HCT116 (cell line): Measurements from ENCODE around the gene ZNF860. TPM values are rescaled to one million over a fixed set of nuclear protein-coding genes. Genes with fewer than 3 reads are reported as not detected.

Experiments used
- ATAC-seq: fragments of 200-7000 bp; cut with Tn5 transposase; 2 replicates; pipeline ENCODE4 v1.9.1; 2020; ENCODE audit warnings: mild to moderate bottlenecking, moderate library complexity
- BruUV-seq: library from RNA; stranded (reverse); fragments of 400-500 nt; replicated peaks from 2 replicates; lab custom pipeline; 2021; lab: Mats Ljungman, UMichigan
- CTCF ChIA-PET: fragments of 300-600 bp; sonication (Branson Sonifier 250); formaldehyde crosslinking; loops from one replicate; lab custom pipeline; 2021; ENCODE audit warnings: antibody characterized with exemption; lab: Charles Lee
- POLR2A ChIA-PET: fragments of 300-600, 350-600 bp; sonication (Branson Sonifier 250); formaldehyde crosslinking; loops from one replicate; lab custom pipeline; 2021; ENCODE audit warnings: antibody characterized with exemption; lab: Charles Lee
- RAD21 ChIA-PET, 2 experiments: fragments of 300-600 bp; sonication (Branson Sonifier 250); formaldehyde crosslinking; loops; one replicate each; lab custom pipeline; 2023; ENCODE audit warnings: low total read pairs in 2 of 2; ENCODE audit not compliant: uncharacterized antibody in 2 of 2, unreplicated experiment in 2 of 2, low non-redundant PET in 1 of 2; lab: Charles Lee
- DNase-seq: peaks from one replicate; pipeline ENCODE4 v3.0.0-alpha.2; 2010; ENCODE audit warnings: low read depth, low spot score
- H2AFZ ChIP-seq: fragments of 200-600 bp; shearing (Covaris generic), sonication (generic); 2 replicates; pipeline ENCODE4 v1.6.1; 2017; ENCODE audit warnings: low read depth, mixed run types, mixed read lengths, antibody characterized with exemption, low read length; ENCODE audit not compliant: poor library complexity, severe bottlenecking
- H3K27ac ChIP-seq: 2 replicates; pipeline ENCODE4 v1.5.1; 2012; ENCODE audit warnings: low read depth, low read length
- H3K27me3 ChIP-seq: fragments of 200-600 bp; sonication (generic); 2 replicates; pipeline ENCODE4 v1.6.1; 2016; ENCODE audit warnings: mixed run types, low read length, mixed read lengths; ENCODE audit not compliant: insufficient read depth
- H3K36me3 ChIP-seq, 2 experiments: fragments of 200-500 bp in 1 of 2; fragments of 200-600 bp in 1 of 2; sonication (Bioruptor generic) in 1 of 2; sonication (generic) in 1 of 2; 2 replicates each; pipeline versions ENCODE4 v1.5.1 to v1.6.1; 2014 to 2016; ENCODE audit warnings: low read length in 2 of 2, inconsistent platforms in 1 of 2, mixed read lengths in 1 of 2, mixed run types in 1 of 2; ENCODE audit not compliant: insufficient read depth in 2 of 2, control insufficient read depth in 1 of 2
- H3K4me1 ChIP-seq, 2 experiments: fragments of 200-600 bp in 1 of 2; sonication (generic) in 1 of 2; 2 replicates each; pipeline versions ENCODE4 v1.5.1 to v1.6.1; 2012 to 2017; ENCODE audit warnings: low read length in 2 of 2, inconsistent platforms in 1 of 2, mild to moderate bottlenecking in 1 of 2, mixed read lengths in 1 of 2, mixed run types in 1 of 2, moderate library complexity in 1 of 2; ENCODE audit not compliant: insufficient read depth in 2 of 2, control insufficient read depth in 1 of 2
- H3K4me2 ChIP-seq: fragments of 200-600 bp; sonication (generic); 2 replicates; pipeline ENCODE4 v1.6.1; 2017; ENCODE audit warnings: mixed run types, low read length, mixed read lengths
- H3K4me3 ChIP-seq, 2 experiments: fragments of 200-600 bp in 1 of 2; sonication (generic) in 1 of 2; replicated peaks in 1 of 2; 2 replicates each; pipeline ENCODE4 v1.5.1; 2011 to 2016; ENCODE audit warnings: low read length in 2 of 2, control low read depth in 1 of 2, low read depth in 1 of 2, mild to moderate bottlenecking in 1 of 2, mixed read lengths in 1 of 2, mixed run types in 1 of 2
- H3K79me2 ChIP-seq: fragments of 200-600 bp; sonication (generic); 2 replicates; pipeline ENCODE4 v1.6.1; 2017; ENCODE audit warnings: mild to moderate bottlenecking, mixed run types, low read length, moderate library complexity, mixed read lengths; ENCODE audit not compliant: insufficient read depth
- H3K9ac ChIP-seq: fragments of 200-600 bp; sonication (generic); 2 replicates; pipeline ENCODE4 v1.6.1; 2016; ENCODE audit warnings: low read length, mixed read lengths
- H3K9me2 ChIP-seq: fragments of 200-600 bp; sonication (generic), shearing (Covaris generic); 2 replicates; pipeline ENCODE4 v1.6.1; 2017; ENCODE audit warnings: mixed run types, mild to moderate bottlenecking, moderate library complexity; ENCODE audit not compliant: insufficient read depth
- H3K9me3 ChIP-seq, 2 experiments: fragments of 200-500 bp in 1 of 2; fragments of 200-600 bp in 1 of 2; sonication (Bioruptor generic) in 1 of 2; sonication (generic) in 1 of 2; 2 replicates each; pipeline ENCODE4 v1.6.1; 2014 to 2017; ENCODE audit warnings: low read length in 2 of 2, mixed read lengths in 2 of 2, inconsistent platforms in 1 of 2, low read depth in 1 of 2, mild to moderate bottlenecking in 1 of 2, mixed run types in 1 of 2, moderate library complexity in 1 of 2; ENCODE audit not compliant: control insufficient read depth in 1 of 2, insufficient read depth in 1 of 2
- H4K20me1 ChIP-seq: fragments of 200-600 bp; sonication (generic), shearing (Covaris generic); 2 replicates; pipeline ENCODE4 v1.6.1; 2017; ENCODE audit warnings: mixed run types, mild to moderate bottlenecking, moderate library complexity; ENCODE audit not compliant: insufficient read depth
- ATF3 ChIP-seq: IDR thresholded peaks from 2 replicates; pipeline ENCODE4 v1.6.1; 2012
- CBX3 ChIP-seq: IDR thresholded peaks from 2 replicates; pipeline ENCODE4 v1.6.1; 2012; ENCODE audit warnings: low read depth
- CTCF ChIP-seq, 3 experiments: fragments of 200-600 bp in 1 of 3; sonication (generic) in 1 of 3; IDR thresholded peaks in 2 of 3; conservative IDR thresholded peaks in 1 of 3; 2 replicates each; pipeline ENCODE4 v1.5.1; 2012 to 2017; ENCODE audit warnings: low read depth in 2 of 3, low read length in 2 of 3, antibody characterized with exemption in 1 of 3, borderline replicate concordance in 1 of 3, control low read depth in 1 of 3, mild to moderate bottlenecking in 1 of 3, mixed read lengths in 1 of 3, mixed run types in 1 of 3, moderate library complexity in 1 of 3; ENCODE audit not compliant: insufficient read depth in 1 of 3
- EZH2 ChIP-seq: fragments of 200-600 bp; sonication (generic); IDR thresholded peaks from 2 replicates; pipeline ENCODE4 v1.6.1; 2017; ENCODE audit warnings: antibody characterized with exemption, mixed run types
- EZH2phosphoT487 ChIP-seq: fragments of 200-600 bp; IDR thresholded peaks from 2 replicates; pipeline ENCODE4 v1.6.1; 2018; ENCODE audit warnings: antibody characterized with exemption, borderline replicate concordance
- JUND ChIP-seq: IDR thresholded peaks from 2 replicates; pipeline ENCODE4 v1.6.1; 2012
- MAX ChIP-seq: IDR thresholded peaks from 2 replicates; pipeline ENCODE4 v1.6.1; 2012
- POLR2AphosphoS5 ChIP-seq: IDR thresholded peaks from 2 replicates; pipeline ENCODE4 v1.6.1; 2011; ENCODE audit warnings: mild to moderate bottlenecking, low read depth, low read length, moderate library complexity
- RAD21 ChIP-seq: IDR thresholded peaks from 2 replicates; pipeline ENCODE4 v1.6.1; 2012; ENCODE audit warnings: low read depth, mild to moderate bottlenecking
- SIN3A ChIP-seq: IDR thresholded peaks from 2 replicates; pipeline ENCODE4 v1.6.1; 2012; ENCODE audit warnings: low read depth
- TCF7L2 ChIP-seq: IDR thresholded peaks from 2 replicates; pipeline ENCODE4 v1.7.0; 2011; ENCODE audit warnings: borderline replicate concordance, inconsistent platforms; ENCODE audit not compliant: insufficient read depth, insufficient read length; ENCODE audit errors: extremely low read depth
- ZFX ChIP-seq: fragments of 450-650 bp; IDR thresholded peaks from 2 replicates; pipeline ENCODE4 v1.6.1; 2017
- intact Hi-C: fragments of 100-400 bp; cut with micrococcal nuclease; formaldehyde crosslinking; loops from 2 replicates; pipeline ENCODE4 v1.10.0; 2022
- total RNA-seq: library from RNA; stranded (reverse); gene quantifications from one replicate; pipeline ENCODE4 v1.2.1, GENCODE V29; 2021; ENCODE audit not compliant: unreplicated experiment

ZNF860 gene
- total RNA-seq, 1 experiment from 2014 or later: 2.9 TPM

GRCh38 chr3:32004113-32004765, 22.7 kb downstream of the ZNF860 start:
- Histone ChIP-seq H3K9me2 (no peaks in the 10 kb centered on the region), H3K4me2 (no peak overlapping the region), H3K4me3 (no peak overlapping the region), H3K79me2 (no peaks in the 10 kb centered on the region), H3K27ac (no peak overlapping the region), H3K36me3 (no peaks in the 10 kb centered on the region), H3K9me3 (no peaks in the 10 kb centered on the region), H3K27me3 (no peaks in the 10 kb centered on the region), H3K9ac (no peak overlapping the region), H3K4me1 (no peaks in the 10 kb centered on the region), H2AFZ (no peak overlapping the region), H4K20me1 (no peaks in the 10 kb centered on the region)
- intact Hi-C loops: no loop called here
- BruUV-seq: no TSS peak
- POLR2A ChIA-PET: no interaction called here
- no peak for DNase-seq
- peak; percentile 60 for ATAC-seq
- TF ChIP-seq JUND (no peak), CTCF (IDR thresholded peaks at IDR 0.05 in 2 of 3, conservative IDR thresholded peaks at IDR 0.05 in 1 of 3; ENCODE audit: borderline replicate concordance in 1 of 3, insufficient read depth in 1 of 3, low read depth in 2 of 3, low read length in 2 of 3) (0 out of 6 replicates have a peak, but pooled peaks of 2 of the 3 experiments have one; percentile 15 to 16)
- CTCF ChIA-PET: interaction anchor here (1.3 kb wide), 1 partner anchor 15 kb away, joined by 3 read pairs; no protein-coding TSS in a partner anchor
- RAD21 ChIA-PET: no interaction called here

GRCh38 chr3:32009101-32009500, 27.6 kb downstream of the ZNF860 start:
- H3K9me3 ChIP-seq: no peaks in the 10 kb centered on the region; a peak in 1 of 4 replicates
- H3K4me3 ChIP-seq: no peak overlapping the region
- BruUV-seq: no TSS peak
- H3K79me2 ChIP-seq: no peaks in the 10 kb centered on the region
- no peaks in the 10 kb centered on the region for H3K4me1 ChIP-seq
- ChIA-PET POLR2A (no interaction called here), RAD21 (no interaction called here), CTCF (no interaction called here)
- DNase-seq (no peak), ATAC-seq (no peak)
- intact Hi-C loops: no loop called here
- no peak overlapping the region for H3K9ac ChIP-seq
- H2AFZ ChIP-seq: no peak overlapping the region
- no peak overlapping the region for H3K27ac ChIP-seq
- TF ChIP-seq EZH2 (no peak), ZFX (no peak), POLR2AphosphoS5 (no peak), EZH2phosphoT487 (no peak), SIN3A (no peak), TCF7L2 (no peak), CBX3 (no peak), MAX (no peak), RAD21 (no peak), ATF3 (no peak), JUND (no peak)
- no peak overlapping the region for H3K4me2 ChIP-seq
- no peaks in the 10 kb centered on the region for H3K9me2 ChIP-seq
- no peaks in the 10 kb centered on the region for H4K20me1 ChIP-seq
- no peaks in the 10 kb centered on the region for H3K36me3 ChIP-seq
- no peaks in the 10 kb centered on the region for H3K27me3 ChIP-seq
